Uterus (tissue), 4 donors: Measurements from ENCODE around the gene GSAP. TPM values are rescaled to one million over a fixed set of nuclear protein-coding genes. Genes with fewer than 3 reads are reported as not detected.
"Not testable (repeated sequence)": the region's sequence is repeated elsewhere in the genome, so short reads cannot be mapped to it uniquely, and the experiment has no call there.

ENCODE experiments used
- DNase-seq, 2 donors: peaks; one replicate each; pipeline ENCODE4 v3.0.0-alpha.2; 2019 to 2020
- H3K27ac ChIP-seq, 2 donors: fragments of 200-600 bp; sonication (generic); 1 replicate in 1 of 2; 2 replicates in 1 of 2; pipeline ENCODE4 v1.5.1; 2016 to 2018
- H3K27me3 ChIP-seq, 2 donors: fragments of 200-600 bp; sonication (generic); one replicate each; pipeline ENCODE4 v1.5.1; 2018 to 2019; ENCODE audit warnings: control low read depth in 1 of 2
- H3K36me3 ChIP-seq, 2 donors: fragments of 200-600 bp; sonication (generic); one replicate each; pipeline ENCODE4 v1.5.1; 2019; ENCODE audit warnings: control low read depth in 1 of 2
- H3K4me1 ChIP-seq, 2 donors: fragments of 200-600 bp; sonication (generic); one replicate each; pipeline ENCODE4 v1.5.1; 2018 to 2019; ENCODE audit warnings: control low read depth in 1 of 2
- H3K4me3 ChIP-seq, 2 donors: fragments of 200-600 bp; sonication (generic); 1 replicate in 1 of 2; 2 replicates in 1 of 2; pipeline ENCODE4 v1.5.1; 2018 to 2019; ENCODE audit warnings: mild to moderate bottlenecking in 1 of 2
- H3K9me3 ChIP-seq, 2 donors: fragments of 200-600 bp; sonication (generic); one replicate each; pipeline ENCODE4 v1.5.1; 2019; ENCODE audit warnings: control low read depth in 1 of 2
- CTCF ChIP-seq, 4 experiments: fragments of 200-600 bp in 2 of 4; fragments of 450-650 bp in 2 of 4; sonication (generic) in 2 of 4; IDR thresholded peaks; one replicate each; pipeline ENCODE4 v1.5.1; 2016 to 2019; ENCODE audit warnings: antibody characterized with exemption in 4 of 4, mild to moderate bottlenecking in 2 of 4, moderate library complexity in 1 of 4
- POLR2A ChIP-seq, 2 donors: fragments of 450-650 bp; IDR thresholded peaks; one replicate each; pipeline ENCODE4 v1.6.1; 2016; ENCODE audit warnings: antibody characterized with exemption in 2 of 2, mild to moderate bottlenecking in 1 of 2, moderate library complexity in 1 of 2
- intact Hi-C: fragments of 100-400 bp; cut with DNase I; formaldehyde crosslinking; loops from one replicate; pipeline ENCODE4 v1.15.1; 2023; ENCODE audit warnings: low total_unique reads
- total RNA-seq, 4 donors: library from RNA; depleted of rRNA in 3 of 4; stranded (reverse); fragments of >200 nt in 3 of 4; gene quantifications; one replicate each; pipeline versions ENCODE4 v1.1.0 to v1.2.4, GENCODE V29; 2014 to 2023
- donor health status: DM: yes; HTN: yes; CAD: no.

Gene GSAP
- total RNA-seq, 4 donors from 2014 or later: 3.6 to 24.1 (median 13.1) TPM

DNA sequence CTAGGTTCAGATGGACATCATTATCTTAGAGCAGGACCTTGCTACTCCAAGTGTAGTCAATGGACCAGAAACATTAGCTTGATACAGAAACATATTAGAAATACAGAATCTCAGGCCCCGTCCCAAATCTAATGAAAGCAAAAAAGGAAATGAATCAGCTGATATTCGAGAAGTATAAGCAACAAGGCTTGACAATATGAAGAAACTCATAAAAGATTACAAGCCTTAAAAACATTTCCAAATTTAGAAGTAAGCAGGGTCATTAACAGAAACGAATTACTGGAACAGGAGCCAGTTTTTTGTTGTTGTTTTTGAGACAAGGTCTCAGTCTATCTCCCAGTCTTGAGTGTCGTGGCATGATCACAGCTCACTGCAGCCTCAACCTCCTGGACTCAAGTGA, 40.5 kb upstream of the GSAP start:
- intact Hi-C loops: no loop called here

DNA sequence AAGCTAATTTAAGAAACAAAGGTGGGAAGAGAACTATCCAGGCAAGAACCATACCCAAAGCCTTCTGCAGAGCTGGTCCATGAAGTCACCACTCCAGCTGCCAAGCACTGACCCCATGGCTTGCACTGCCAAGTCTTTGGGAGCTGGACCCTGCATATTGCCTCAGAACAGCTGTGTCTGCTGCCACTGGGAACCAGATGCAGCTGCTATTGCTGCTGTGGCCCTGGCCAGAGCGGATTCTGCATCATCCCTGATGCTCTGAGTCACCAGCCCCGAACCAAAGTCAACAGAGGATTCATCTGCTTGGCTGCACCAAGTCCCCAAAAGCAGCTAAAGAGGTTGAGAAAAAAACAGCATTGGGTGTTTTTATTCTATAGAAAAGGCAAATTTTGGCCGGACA, 39.2 kb upstream of the GSAP start:
- no peaks in the 10 kb centered on the region for H3K27me3 ChIP-seq
- no peak for TF ChIP-seq CTCF (IDR thresholded peaks at IDR 0.05)
- no peak for TF ChIP-seq POLR2A (IDR thresholded peaks at IDR 0.05)
- intact Hi-C loops: no loop called here
- no peak for DNase-seq
- H3K9me3 ChIP-seq: no peaks in the 10 kb centered on the region
- no peak overlapping the region for H3K27ac ChIP-seq
- H3K4me1 ChIP-seq: no peaks in the 10 kb centered on the region
- no peak overlapping the region for H3K4me3 ChIP-seq
- H3K36me3 ChIP-seq: no peaks in the 10 kb centered on the region

More for the DNA sequence above, 40.5 kb upstream of the GSAP start:
- Histone ChIP-seq H3K36me3 (no peaks in the 10 kb centered on the region), H3K27me3 (no peaks in the 10 kb centered on the region), H3K4me3 (no peak overlapping the region), H3K4me1 (no peaks in the 10 kb centered on the region), H3K27ac (no peak overlapping the region), H3K9me3 (no peaks in the 10 kb centered on the region)
- TF ChIP-seq POLR2A (IDR thresholded peaks at IDR 0.05) (no peak), CTCF (IDR thresholded peaks at IDR 0.05) (no peak)
- no peak for DNase-seq

DNA sequence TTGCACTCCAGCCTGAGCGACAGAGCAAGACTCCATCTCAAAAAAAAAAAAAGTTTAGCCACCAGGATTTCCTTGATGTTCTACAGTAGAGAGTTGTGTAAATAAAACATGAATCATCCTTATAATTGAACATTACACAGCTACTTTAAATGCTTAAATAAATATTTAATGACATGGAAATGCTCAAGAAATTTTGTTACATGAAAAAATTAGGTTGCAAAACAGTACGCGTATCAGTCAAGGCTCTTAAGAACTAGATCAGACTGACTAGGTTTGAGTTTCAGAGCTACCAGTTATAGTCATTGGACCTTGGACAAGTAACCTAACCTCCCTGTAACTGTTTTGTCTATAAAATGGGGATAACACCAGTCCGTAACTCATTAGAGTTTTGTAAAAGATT, 38.7 kb upstream of the GSAP start:
- no peak for TF ChIP-seq CTCF (IDR thresholded peaks at IDR 0.05)
- no peak for TF ChIP-seq POLR2A (IDR thresholded peaks at IDR 0.05)
- H3K4me1 ChIP-seq: no peaks in the 10 kb centered on the region
- no peaks in the 10 kb centered on the region for H3K9me3 ChIP-seq
- intact Hi-C loops: no loop called here
- no peak overlapping the region for H3K4me3 ChIP-seq
- no peak overlapping the region for H3K27ac ChIP-seq
- DNase-seq: no peak
- H3K27me3 ChIP-seq: no peaks in the 10 kb centered on the region
- H3K36me3 ChIP-seq: no peaks in the 10 kb centered on the region

- no peaks in the 10 kb centered on the region for H3K36me3 ChIP-seq
- no peak for TF ChIP-seq POLR2A (IDR thresholded peaks at IDR 0.05)
- TF ChIP-seq CTCF (IDR thresholded peaks at IDR 0.05): no peak
- H3K9me3 ChIP-seq: no peaks in the 10 kb centered on the region
- H3K4me3 ChIP-seq: no peak overlapping the region
- no peaks in the 10 kb centered on the region for H3K27me3 ChIP-seq
- no peak overlapping the region for H3K27ac ChIP-seq
- no peak for DNase-seq
- intact Hi-C loops: no loop called here
- no peaks in the 10 kb centered on the region for H3K4me1 ChIP-seq
Observed at GRCh38 chr7:77453531-77453930, 37.4 kb upstream of the GSAP start.

DNA sequence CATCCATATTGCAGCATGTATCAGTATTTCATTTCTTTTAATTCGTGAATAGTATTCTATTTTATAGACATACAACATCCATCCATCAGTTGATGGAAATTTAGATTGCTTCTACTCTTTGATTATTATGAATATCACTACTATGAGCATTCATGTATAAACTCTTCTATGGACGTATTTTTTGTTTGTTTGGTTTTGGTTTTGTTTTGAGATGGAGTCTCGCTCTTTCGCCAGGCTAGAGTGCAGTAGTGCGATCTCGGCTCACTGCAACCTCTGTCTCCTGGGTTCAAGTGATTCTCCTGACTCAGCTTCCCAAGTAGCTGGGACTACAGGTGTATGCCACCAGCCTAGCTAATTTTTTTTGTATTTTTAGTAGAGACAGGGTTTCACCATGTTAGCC, 35.8 kb upstream of the GSAP start:
- H3K4me3 ChIP-seq, H3K9me3 ChIP-seq, H3K4me1 ChIP-seq, DNase-seq, H3K27me3 ChIP-seq, H3K36me3 ChIP-seq, intact Hi-C loops, H3K27ac ChIP-seq: not testable (repeated sequence)

DNA sequence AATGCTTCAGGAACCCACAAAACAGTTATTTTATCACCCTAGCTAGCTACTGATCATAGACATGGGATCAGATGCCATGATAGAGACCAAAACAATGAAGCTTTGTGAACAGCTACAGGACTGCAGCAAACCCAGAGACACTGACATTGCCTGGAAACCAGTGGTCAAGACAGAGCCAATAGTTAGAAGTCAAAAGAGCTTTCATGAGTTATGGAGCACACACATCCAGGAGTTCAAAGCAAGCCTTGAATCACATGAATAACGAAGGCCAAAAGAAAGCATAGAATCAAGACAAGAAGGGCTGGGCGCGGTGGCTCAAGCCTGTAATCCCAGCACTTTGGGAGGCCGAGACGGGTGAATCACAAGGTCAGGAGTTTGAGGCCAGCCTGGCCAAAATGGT, 34.5 kb upstream of the GSAP start:
- intact Hi-C loops: no loop called here
- TF ChIP-seq CTCF (IDR thresholded peaks at IDR 0.05) (no peak), POLR2A (IDR thresholded peaks at IDR 0.05) (no peak)

More for the DNA sequence above, 34.5 kb upstream of the GSAP start:
- Histone ChIP-seq H3K9me3 (no peaks in the 10 kb centered on the region), H3K36me3 (no peaks in the 10 kb centered on the region), H3K4me1 (no peaks in the 10 kb centered on the region), H3K27ac (no peak overlapping the region), H3K27me3 (no peaks in the 10 kb centered on the region), H3K4me3 (no peak overlapping the region)
- DNase-seq: no peak
